T-helper 1 cell (primary cell): ENCODE measurements around the gene CDADC1.

Source experiments
- DNase-seq, 5 donors: peaks; one replicate each; pipeline ENCODE4 v3.0.0-alpha.2; 2012 to 2020

CDADC1 gene

GRCh38 chr13:49295244-49295643, 47.5 kb downstream of the CDADC1 start:
- DNase-seq = no peak

GRCh38 chr13:49296659-49297058, 48.9 kb downstream of the CDADC1 start:
- DNase-seq = no peak

- DNase-seq = no peak
Measured at GRCh38 chr13:49297338-49297737, 49.6 kb downstream of the CDADC1 start.

GRCh38 chr13:49298416-49298815, 50.7 kb downstream of the CDADC1 start:
- DNase-seq = no peak

GRCh38 chr13:49298903-49299605, 51.3 kb downstream of the CDADC1 start:
- no peak for DNase-seq

GRCh38 chr13:49300276-49300675, 52.6 kb downstream of the CDADC1 start:
- no peak for DNase-seq

GRCh38 chr13:49300739-49301589, 53.2 kb downstream of the CDADC1 start:
- DNase-seq = peak; percentile 18 to 77 (median 40)

GRCh38 chr13:49302222-49302621, 54.5 kb downstream of the CDADC1 start:
- DNase-seq = no peak

- DNase-seq = no peak
Measured at GRCh38 chr13:49302817-49303216, 55.1 kb downstream of the CDADC1 start.

- no peak for DNase-seq
Measured at GRCh38 chr13:49303533-49304252, 56.0 kb downstream of the CDADC1 start.

- no peak for DNase-seq
Measured at GRCh38 chr13:49304356-49304755, 56.6 kb downstream of the CDADC1 start.

- DNase-seq = no peak
Measured at GRCh38 chr13:49304763-49305700, 57.3 kb downstream of the CDADC1 start.

- DNase-seq = no peak
Measured at GRCh38 chr13:49305792-49306425, 58.2 kb downstream of the CDADC1 start.

GRCh38 chr13:49307365-49307764, 59.6 kb downstream of the CDADC1 start:
- no peak for DNase-seq

GRCh38 chr13:49308097-49308875, 60.6 kb downstream of the CDADC1 start:
- DNase-seq = no peak

- DNase-seq = no peak
Measured at GRCh38 chr13:49308921-49309408, 61.2 kb downstream of the CDADC1 start.

GRCh38 chr13:49310251-49310650, 62.5 kb downstream of the CDADC1 start:
- DNase-seq = no peak

GRCh38 chr13:49311816-49312215, 64.1 kb downstream of the CDADC1 start:
- DNase-seq = no peak

- no peak for DNase-seq
Measured at GRCh38 chr13:49314344-49314882, 66.7 kb downstream of the CDADC1 start.

- DNase-seq = no peak
Measured at GRCh38 chr13:49315036-49315565, 67.4 kb downstream of the CDADC1 start.
